Stimulated activated CD8-positive, alpha-beta memory T cell treated with anti-CD3 and anti-CD28 coated beads, Interleukin-4, amount 100 ng/mL, for 1 hour (primary cell): ENCODE results near the gene PASK.
"Not testable (repeated sequence)": the region's sequence is repeated elsewhere in the genome, so short reads cannot be mapped to it uniquely, and the experiment has no call there.

Experiments
- DNase-seq, 2 donors: peaks; one replicate each; pipeline ENCODE4 v3.0.0-alpha.2; 2020; ENCODE audit warnings: low read depth in 2 of 2, low spot score in 1 of 2

Gene PASK

DNA sequence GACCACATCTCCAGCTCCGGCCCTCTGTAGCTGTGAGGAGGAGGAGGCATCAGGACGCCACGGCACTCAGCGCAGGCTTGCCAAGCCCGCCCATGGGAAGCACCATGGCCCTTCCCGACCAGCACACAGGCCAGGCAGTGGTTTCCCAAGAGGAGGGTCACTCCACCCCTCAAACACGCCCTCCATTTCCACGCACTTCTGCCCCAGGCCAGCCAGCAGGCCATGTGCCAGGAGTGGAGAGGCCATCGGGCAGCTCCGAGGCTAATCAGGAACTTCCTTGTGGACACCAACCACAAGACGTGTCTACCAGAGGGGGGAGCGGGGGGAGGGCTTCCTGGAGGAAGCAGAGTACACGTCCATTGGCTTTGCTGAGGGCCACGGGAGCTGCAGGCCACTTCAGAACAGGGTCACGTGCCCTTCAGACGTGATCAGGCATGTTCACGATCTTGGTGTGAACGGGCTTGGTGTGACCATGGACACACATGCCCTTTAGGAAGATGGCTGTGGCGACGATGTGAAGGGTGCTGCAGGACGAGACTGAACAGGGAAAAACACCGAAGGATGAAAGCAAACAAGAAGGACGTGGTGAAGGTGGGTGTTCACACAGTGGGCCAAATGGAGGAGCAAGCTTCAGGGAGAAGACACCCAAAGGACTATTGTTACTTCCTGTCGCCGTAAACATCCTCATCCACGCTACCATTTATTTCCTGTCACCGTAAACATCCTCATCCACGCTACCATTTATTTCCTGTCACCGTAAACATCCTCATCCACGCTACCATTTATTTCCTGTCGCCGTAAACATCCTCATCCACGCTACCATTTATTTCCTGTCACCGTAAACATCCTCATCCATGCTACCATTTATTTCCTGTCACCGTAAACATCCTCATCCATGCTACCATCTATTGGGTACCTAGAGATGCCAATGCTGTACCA is 40.7 kb downstream of the PASK start:
- no peak for DNase-seq

GRCh38 chr2:241107031-241107783 is 42.1 kb downstream of the PASK start:
- no peak for DNase-seq

- DNase-seq: no peak
Measured at GRCh38 chr2:241105641-241106040, 43.6 kb downstream of the PASK start.

- DNase-seq: not testable (repeated sequence)
Measured at GRCh38 chr2:241104611-241105010, 44.7 kb downstream of the PASK start.

GRCh38 chr2:241103176-241103595 is 46.1 kb downstream of the PASK start:
- no peak for DNase-seq

DNA sequence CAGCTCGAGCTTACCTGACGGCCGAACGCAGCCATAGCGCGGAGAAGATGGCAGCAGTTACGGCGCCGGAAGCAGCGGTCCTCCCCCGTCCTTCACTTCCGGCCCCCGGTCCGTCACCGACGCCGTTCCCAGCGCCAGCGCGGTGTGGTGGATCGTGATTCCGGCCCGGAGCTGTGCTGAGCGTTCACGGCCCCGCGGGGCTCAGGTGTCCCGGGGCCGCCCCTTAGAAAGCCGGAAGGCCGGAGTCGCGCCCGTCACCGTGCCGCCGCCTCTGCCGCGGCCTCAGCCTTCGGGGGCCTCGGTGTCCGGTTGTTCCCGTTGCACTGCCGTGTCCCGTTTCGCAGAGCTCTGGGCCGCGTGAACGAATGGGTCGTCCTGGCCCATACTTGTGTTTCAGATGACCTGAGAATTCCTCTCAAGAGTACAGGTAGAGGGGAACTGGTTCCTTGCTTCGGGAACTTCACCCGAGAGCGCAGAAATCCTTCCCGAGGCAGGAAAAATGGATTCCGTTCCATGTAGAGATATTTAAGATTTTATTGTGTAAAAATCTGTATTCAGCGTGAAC is 47.0 kb downstream of the PASK start, which contains the start of gene MTERF4:
Gene MTERF4 (minus strand): TSS at position 49 of the 565 bp plus-strand sequence. CDS start 14 bp downstream, at position 35.
- DNase-seq: peak; percentile 69 to 72

DNA sequence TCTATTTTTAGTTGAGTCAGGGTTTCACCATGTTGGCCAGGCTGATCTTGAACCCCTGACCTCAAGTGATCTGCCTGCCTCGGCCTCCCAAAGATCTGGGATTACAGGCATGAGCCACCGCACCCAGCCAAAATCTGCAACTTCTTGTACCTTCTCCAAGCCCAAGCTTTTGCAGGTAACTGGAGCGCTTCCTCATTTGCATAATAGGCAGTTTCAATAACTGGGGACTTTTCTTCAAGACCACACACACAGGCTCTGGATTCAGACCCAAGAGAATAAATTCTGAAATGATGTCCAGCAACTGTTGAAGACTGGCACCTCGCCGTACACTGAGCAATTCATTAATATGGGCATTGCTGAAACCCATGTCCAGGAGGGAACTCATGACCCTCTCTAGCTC is 50.0 kb downstream of the PASK start:
- no peak for DNase-seq

DNA sequence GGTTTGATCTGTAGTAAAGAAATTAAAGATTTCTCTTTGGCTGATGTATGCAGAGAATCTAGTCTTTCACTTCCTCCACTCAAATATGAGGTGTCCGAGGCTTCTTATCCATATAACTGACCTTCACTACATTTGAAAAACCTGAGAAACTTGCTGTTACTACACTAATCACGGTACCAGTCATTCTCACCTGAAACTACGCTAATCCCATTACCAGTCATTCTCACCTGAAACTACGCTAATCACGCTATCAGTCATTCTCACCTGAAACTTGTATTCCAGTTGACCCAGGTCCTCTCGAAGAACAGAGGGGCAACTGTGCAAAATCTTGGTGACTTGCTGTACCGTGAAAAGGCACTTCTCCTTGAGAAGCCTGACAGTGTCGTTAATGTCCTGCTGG is 52.3 kb downstream of the PASK start:
- no peak for DNase-seq

GRCh38 chr2:241095594-241096290 is 53.5 kb downstream of the PASK start:
- DNase-seq: no peak

- DNase-seq: no peak
Measured at GRCh38 chr2:241094924-241095420, 54.3 kb downstream of the PASK start.

DNA sequence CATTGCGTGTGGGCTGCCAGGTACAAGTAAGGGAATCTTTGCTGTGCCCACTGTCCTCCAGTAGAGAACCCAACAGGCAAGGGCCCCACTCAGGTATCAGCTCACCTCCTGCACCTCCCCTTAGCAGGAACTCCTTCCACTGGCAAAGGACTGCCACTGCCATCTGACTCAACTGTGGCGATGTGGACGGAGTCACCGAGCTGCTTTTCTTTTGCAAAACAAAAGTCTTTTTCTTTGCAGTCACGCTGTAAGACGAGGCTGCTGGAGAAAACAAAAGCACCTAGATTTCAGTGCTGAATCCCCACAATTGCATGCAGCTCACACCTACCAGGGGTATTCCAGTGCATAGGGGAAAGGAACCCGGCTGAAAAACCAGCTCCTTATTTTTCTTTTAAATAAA is 55.1 kb downstream of the PASK start:
- no peak for DNase-seq

DNA sequence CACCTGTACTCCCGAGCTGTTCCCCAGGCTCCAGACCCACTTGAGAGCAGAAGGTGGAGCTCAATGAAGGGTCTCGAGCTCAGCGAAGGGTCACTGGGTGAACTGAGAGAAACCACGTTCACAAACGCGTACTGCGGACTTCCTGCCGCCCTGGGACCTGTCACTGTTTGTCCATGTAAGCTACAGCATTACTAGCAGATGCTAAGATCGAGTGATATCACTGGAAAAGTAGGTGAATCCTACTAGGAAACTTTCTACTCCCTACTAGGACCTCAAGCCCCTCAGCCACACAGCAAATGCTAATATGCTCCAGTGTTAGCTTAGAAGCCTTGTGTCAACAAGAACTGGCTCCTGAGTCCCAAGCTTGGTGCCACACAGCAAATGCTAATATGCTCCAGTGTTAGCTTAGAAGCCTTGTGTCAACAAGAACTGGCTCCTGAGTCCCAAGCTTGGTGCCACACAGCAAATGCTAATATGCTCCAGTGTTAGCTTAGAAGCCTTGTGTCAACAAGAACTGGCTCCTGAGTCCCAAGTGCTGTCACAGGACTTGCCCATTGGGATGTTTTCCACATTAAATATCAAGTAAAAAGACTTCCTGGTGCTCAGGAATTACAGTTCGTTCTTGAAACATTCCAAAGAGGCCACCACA is 56.0 kb downstream of the PASK start:
- not testable (repeated sequence) for DNase-seq

DNA sequence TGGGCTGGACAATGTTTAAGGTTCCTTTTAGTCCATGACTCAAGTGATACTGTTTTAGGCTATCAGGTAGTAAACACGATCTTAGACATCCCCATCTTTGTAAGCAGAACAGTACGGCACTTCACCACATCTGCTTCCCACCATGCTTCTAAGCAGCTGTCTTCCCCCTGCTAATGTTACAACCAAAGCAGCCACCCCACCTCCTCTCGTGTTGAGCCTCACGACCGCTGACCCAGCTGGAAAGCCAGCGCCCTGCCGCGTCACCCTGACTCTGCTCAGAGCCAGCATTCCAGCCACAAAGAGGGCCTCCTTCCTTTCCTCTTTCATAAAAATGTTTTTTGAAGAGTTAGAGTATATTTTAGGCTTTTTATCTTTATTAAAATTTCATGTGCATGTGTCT is 56.6 kb downstream of the PASK start:
- no peak for DNase-seq

- DNase-seq: no peak
Measured at GRCh38 chr2:241091734-241092445, 57.4 kb downstream of the PASK start.

DNA sequence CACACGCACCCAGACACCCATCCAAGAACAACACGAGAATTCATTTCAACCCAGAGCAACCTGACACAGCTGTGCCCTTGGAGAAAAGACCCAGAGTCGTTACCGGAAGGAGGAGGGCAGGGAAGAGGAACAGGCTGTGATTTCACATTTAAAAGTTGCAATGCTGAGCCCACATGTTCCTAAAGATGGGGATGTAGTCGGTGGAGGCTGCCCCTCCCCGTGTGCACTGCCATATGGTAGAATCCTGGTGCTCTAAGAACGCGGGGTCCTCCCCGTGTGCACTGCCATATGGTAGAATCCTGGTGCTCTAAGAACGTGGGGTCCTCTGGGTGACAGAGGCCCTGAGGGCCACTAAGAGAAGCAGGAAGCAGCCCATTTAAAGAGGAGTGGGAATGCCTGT is 58.1 kb downstream of the PASK start:
- no peak for DNase-seq

GRCh38 chr2:241088791-241089732 is 60.2 kb downstream of the PASK start:
- DNase-seq: no peak

DNA sequence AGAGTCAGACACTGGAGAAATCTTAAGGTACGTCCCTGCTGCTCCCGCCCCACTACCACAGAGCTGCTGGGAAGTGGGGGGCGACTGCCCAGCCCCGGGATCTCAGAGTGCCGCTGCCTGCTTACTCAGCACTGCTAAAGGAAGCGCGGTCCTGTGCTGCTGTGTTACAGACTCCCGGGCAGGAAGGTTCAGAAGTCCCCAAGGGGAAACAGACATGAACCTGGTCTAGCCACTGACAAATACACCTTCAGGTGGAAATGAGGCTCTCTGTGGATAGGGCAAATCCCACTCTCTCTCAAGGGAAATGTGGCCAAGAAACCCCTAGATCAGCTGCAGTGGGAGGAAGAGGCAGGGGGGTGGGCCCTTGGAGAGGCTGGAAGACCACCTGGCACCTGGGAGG is 60.9 kb downstream of the PASK start:
- no peak for DNase-seq

GRCh38 chr2:241087420-241088268 is 61.6 kb downstream of the PASK start:
- no peak for DNase-seq
